NCI-H526 (cell line): ENCODE results near the gene PTPRK.
A peak's percentile ranks its signal among the peaks of the same experiment; 100 is the strongest.

Experiments
- DNase-seq, 2 experiments: peaks; one replicate each; lab custom pipeline; 2025; lab: John Stamatoyannopoulos, UW

The PTPRK gene

GRCh38 chr6:128069188-128069587, 451.2 kb downstream of the PTPRK start:
- no peak for DNase-seq

- DNase-seq: no peak
Measured at GRCh38 chr6:128068119-128068479, 452.3 kb downstream of the PTPRK start.

- no peak for DNase-seq
Measured at GRCh38 chr6:128067446-128068118, 452.8 kb downstream of the PTPRK start.

GRCh38 chr6:128065072-128065471, 455.3 kb downstream of the PTPRK start:
- DNase-seq: no peak

GRCh38 chr6:128064540-128064895, 455.9 kb downstream of the PTPRK start:
- DNase-seq: no peak

- peak in 1 of 2 experiments; percentile 6 for DNase-seq
Measured at GRCh38 chr6:128063850-128064539, 456.4 kb downstream of the PTPRK start.

GRCh38 chr6:128062882-128063603, 457.4 kb downstream of the PTPRK start:
- DNase-seq: no peak

GRCh38 chr6:128057946-128058345, 462.5 kb downstream of the PTPRK start:
- DNase-seq: no peak

- no peak for DNase-seq
Measured at GRCh38 chr6:128057541-128057940, 462.9 kb downstream of the PTPRK start.

GRCh38 chr6:128053109-128053508, 467.3 kb downstream of the PTPRK start:
- no peak for DNase-seq

- no peak for DNase-seq
Measured at GRCh38 chr6:128047989-128048388, 472.4 kb downstream of the PTPRK start.

- no peak for DNase-seq
Measured at GRCh38 chr6:128046033-128046432, 474.4 kb downstream of the PTPRK start.

GRCh38 chr6:128039543-128039942, 480.9 kb downstream of the PTPRK start:
- no peak for DNase-seq

- no peak for DNase-seq
Measured at GRCh38 chr6:128036808-128037570, 483.4 kb downstream of the PTPRK start.

GRCh38 chr6:128033156-128033555, 487.2 kb downstream of the PTPRK start:
- DNase-seq: no peak

- no peak for DNase-seq
Measured at GRCh38 chr6:128032042-128032441, 488.4 kb downstream of the PTPRK start.

GRCh38 chr6:128029826-128030225, 490.6 kb downstream of the PTPRK start:
- no peak for DNase-seq

GRCh38 chr6:128028183-128028582, 492.2 kb downstream of the PTPRK start:
- no peak for DNase-seq

GRCh38 chr6:128025478-128025877, 494.9 kb downstream of the PTPRK start:
- DNase-seq: no peak

- DNase-seq: peak in 1 of 2 experiments; percentile 3
Measured at GRCh38 chr6:128024969-128025368, 495.4 kb downstream of the PTPRK start.

- no peak for DNase-seq
Measured at GRCh38 chr6:128024046-128024445, 496.4 kb downstream of the PTPRK start.

- DNase-seq: no peak
Measured at GRCh38 chr6:128018821-128019220, 501.6 kb downstream of the PTPRK start.
